Progenitor cell of endocrine pancreas (in vitro differentiated cells): ENCODE data around the gene FYN. TPM values are rescaled to one million over a fixed set of nuclear protein-coding genes. Genes with fewer than 3 reads are reported as not detected.

Experiments
- DNase-seq: peaks from one replicate; pipeline ENCODE4 v3.0.0; 2021; ENCODE audit warnings: low spot score; ENCODE audit not compliant: unreplicated experiment
- H3K27ac Mint-ChIP-seq: 2 replicates; pipeline ENCODE4 v1.8.0; 2021; ENCODE audit warnings: mild to moderate bottlenecking, moderate library complexity, mixed read lengths
- H3K27me3 Mint-ChIP-seq: 2 replicates; pipeline ENCODE4 v1.8.0; 2021; ENCODE audit warnings: mixed read lengths
- H3K36me3 Mint-ChIP-seq: 2 replicates; pipeline ENCODE4 v1.8.0; 2022; ENCODE audit warnings: mixed read lengths; ENCODE audit not compliant: insufficient read depth
- H3K4me1 Mint-ChIP-seq: 2 replicates; pipeline ENCODE4 v1.8.0; 2021; ENCODE audit warnings: low read depth, mixed read lengths
- H3K4me3 Mint-ChIP-seq: 2 replicates; pipeline ENCODE4 v1.8.0; 2021; ENCODE audit warnings: low read depth, mild to moderate bottlenecking, moderate library complexity, mixed read lengths
- H3K9me3 Mint-ChIP-seq: 2 replicates; pipeline ENCODE4 v1.8.0; 2021; ENCODE audit warnings: low read depth, mixed read lengths
- CTCF ChIP-seq: fragments of 200-600 bp; sonication (generic); IDR thresholded peaks from one replicate; pipeline ENCODE4 v1.5.0; 2021; ENCODE audit warnings: antibody characterized with exemption, mild to moderate bottlenecking; ENCODE audit not compliant: unreplicated experiment
- total RNA-seq: library from RNA; stranded (reverse); gene quantifications from 2 replicates; pipeline ENCODE4 v1.2.1, GENCODE V29; 2021

The FYN gene
- total RNA-seq, 1 donor from 2014 or later = 169 TPM

- H3K36me3 Mint-ChIP-seq = peaks cover 5% of the 10 kb centered on the region
- H3K4me1 Mint-ChIP-seq = peaks cover 16% of the 10 kb centered on the region
- no peak overlapping the region for H3K27ac Mint-ChIP-seq
- no peaks in the 10 kb centered on the region for H3K9me3 Mint-ChIP-seq
- H3K4me3 Mint-ChIP-seq = no peak overlapping the region
- no peak for DNase-seq
- H3K27me3 Mint-ChIP-seq = no peaks in the 10 kb centered on the region
- TF ChIP-seq CTCF = no peak
These were observed 70.4 kb downstream of the FYN start for GRCh38 chr6:111802720-111803330.

GRCh38 chr6:111802015-111802414 is 71.2 kb downstream of the FYN start:
- no peak for DNase-seq
- Mint-ChIP-seq H3K4me1 (peaks cover 13% of the 10 kb centered on the region), H3K27me3 (no peaks in the 10 kb centered on the region), H3K36me3 (peaks cover 3% of the 10 kb centered on the region), H3K27ac (no peak overlapping the region), H3K9me3 (no peaks in the 10 kb centered on the region), H3K4me3 (no peak overlapping the region)
- TF ChIP-seq CTCF = no peak

GRCh38 chr6:111800821-111801220 is 72.4 kb downstream of the FYN start:
- no peak for DNase-seq
- Mint-ChIP-seq H3K4me1 (peaks cover 8% of the 10 kb centered on the region), H3K27me3 (no peaks in the 10 kb centered on the region), H3K4me3 (no peak overlapping the region), H3K36me3 (peaks cover 3% of the 10 kb centered on the region), H3K9me3 (no peaks in the 10 kb centered on the region), H3K27ac (no peak overlapping the region)
- no peak for TF ChIP-seq CTCF

- H3K27me3 Mint-ChIP-seq = no peaks in the 10 kb centered on the region
- no peaks in the 10 kb centered on the region for H3K9me3 Mint-ChIP-seq
- peak overlapping the region; percentile 43 for H3K27ac Mint-ChIP-seq
- TF ChIP-seq CTCF = no peak
- H3K36me3 Mint-ChIP-seq = peaks cover 3% of the 10 kb centered on the region
- no peak for DNase-seq
- peaks cover 5% of the 10 kb centered on the region for H3K4me1 Mint-ChIP-seq
- no peak overlapping the region for H3K4me3 Mint-ChIP-seq
These were observed 72.9 kb downstream of the FYN start for GRCh38 chr6:111800259-111800765.

GRCh38 chr6:111799576-111800258 is 73.5 kb downstream of the FYN start:
- Mint-ChIP-seq H3K27ac (peak overlapping the region; percentile 43), H3K9me3 (no peaks in the 10 kb centered on the region), H3K27me3 (no peaks in the 10 kb centered on the region), H3K4me3 (no peak overlapping the region), H3K4me1 (peaks cover 7% of the 10 kb centered on the region), H3K36me3 (peaks cover 3% of the 10 kb centered on the region)
- DNase-seq = no peak
- TF ChIP-seq CTCF = peak; percentile 23
